CD8-positive, alpha-beta memory T cell (primary cell): Measurements from ENCODE around the gene PRKAG3. TPM values are rescaled to one million over a fixed set of nuclear protein-coding genes. Genes with fewer than 3 reads are reported as not detected.
A peak's percentile ranks its signal among the peaks of the same experiment; 100 is the strongest.

Experiments
- CTCF ChIA-PET: fragments of 350-600 bp; sonication (Branson Sonifier 250); formaldehyde crosslinking; loops from one replicate; lab custom pipeline; 2021; ENCODE audit warnings: antibody characterized with exemption; lab: Charles Lee
- POLR2A ChIA-PET: fragments of 350-600 bp; sonication (Branson Sonifier 250); formaldehyde crosslinking; loops from one replicate; lab custom pipeline; 2021; ENCODE audit warnings: antibody characterized with exemption; lab: Charles Lee
- DNase-seq, 5 donors: peaks; one replicate each; pipeline versions ENCODE4 v3.0.0 to v3.0.0-alpha.2; 2020 to 2022; ENCODE audit warnings: mixed read lengths in 1 of 5
- H3K27ac ChIP-seq: one replicate; pipeline ENCODE4 v1.7.0; 2013; ENCODE audit warnings: low read depth, mild to moderate bottlenecking, low read length, moderate library complexity
- H3K27me3 ChIP-seq: 2 replicates; pipeline ENCODE4 v1.7.0; 2013; ENCODE audit warnings: low read length, mild to moderate bottlenecking; ENCODE audit not compliant: insufficient read depth, poor library complexity, severe bottlenecking
- H3K36me3 ChIP-seq: 2 replicates; pipeline ENCODE4 v1.7.0; 2013; ENCODE audit warnings: mild to moderate bottlenecking, low read length, moderate library complexity; ENCODE audit not compliant: insufficient read depth
- H3K4me1 ChIP-seq: 2 replicates; pipeline ENCODE4 v1.7.0; 2013; ENCODE audit warnings: mild to moderate bottlenecking, low read length, moderate library complexity; ENCODE audit not compliant: insufficient read depth
- H3K4me3 ChIP-seq: 2 replicates; pipeline ENCODE4 v1.7.0; 2013; ENCODE audit warnings: mild to moderate bottlenecking, low read length
- H3K9me3 ChIP-seq: 2 replicates; pipeline ENCODE4 v1.7.0; 2013; ENCODE audit warnings: mild to moderate bottlenecking, low read length
- H3K27ac Mint-ChIP-seq, 8 donors: one replicate each; pipeline ENCODE4 v1.8.0; 2020 to 2021; ENCODE audit warnings: mixed read lengths in 8 of 8, mild to moderate bottlenecking in 6 of 8, inconsistent platforms in 3 of 8, moderate library complexity in 3 of 8
- H3K27me3 Mint-ChIP-seq, 2 donors: one replicate each; pipeline ENCODE4 v1.8.0; 2020 to 2021; ENCODE audit warnings: mixed read lengths in 2 of 2, mild to moderate bottlenecking in 1 of 2, moderate library complexity in 1 of 2
- H3K36me3 Mint-ChIP-seq, 3 donors: one replicate each; pipeline ENCODE4 v1.8.0; 2020 to 2021; ENCODE audit warnings: mixed read lengths in 3 of 3, inconsistent platforms in 1 of 3, mild to moderate bottlenecking in 1 of 3
- H3K4me1 Mint-ChIP-seq, 3 donors: one replicate each; pipeline ENCODE4 v1.8.0; 2020 to 2021; ENCODE audit warnings: mixed read lengths in 3 of 3, inconsistent platforms in 1 of 3, mild to moderate bottlenecking in 1 of 3
- H3K4me3 Mint-ChIP-seq, 7 donors: one replicate each; pipeline ENCODE4 v1.8.0; 2020 to 2021; ENCODE audit warnings: mixed read lengths in 7 of 7, mild to moderate bottlenecking in 6 of 7, moderate library complexity in 4 of 7, inconsistent platforms in 2 of 7
- H3K9me3 Mint-ChIP-seq, 5 donors: one replicate each; pipeline ENCODE4 v1.8.0; 2020 to 2022; ENCODE audit warnings: mixed read lengths in 5 of 5, mild to moderate bottlenecking in 3 of 5, moderate library complexity in 2 of 5, inconsistent platforms in 1 of 5
- polyA plus RNA-seq: library from polyadenylated mRNA; unstranded; fragments of 300-500 nt; fragmentation: Illumina TruSeq; gene quantifications from one replicate; pipeline ENCODE4 v1.2.3, GENCODE V29; 2021
- total RNA-seq, 2 experiments: library from RNA; stranded (reverse); gene quantifications; one replicate each; pipeline ENCODE4 v1.2.3, GENCODE V29; 2021

The PRKAG3 gene
- total and polyA plus RNA-seq, 3 experiments from 2014 or later = not detected

- peaks cover 9 to 18% (median 12%) of the 10 kb centered on the region in 3 donors for H3K4me1 Mint-ChIP-seq
- H3K9me3 Mint-ChIP-seq = peaks cover 7 to 11% (median 9%) of the 10 kb centered on the region in 5 donors
- DNase-seq = no peak
- POLR2A ChIA-PET = no interaction called here
- no peak overlapping the region for H3K4me3 Mint-ChIP-seq
- peaks cover 20 to 37% of the 10 kb centered on the region in 2 donors for H3K27me3 Mint-ChIP-seq
- Histone ChIP-seq H3K4me1 (peaks cover 12% of the 10 kb centered on the region), H3K27ac (no peak overlapping the region), H3K9me3 (peaks cover 8% of the 10 kb centered on the region), H3K36me3 (no peaks in the 10 kb centered on the region), H3K27me3 (no peaks in the 10 kb centered on the region), H3K4me3 (no peak overlapping the region)
- CTCF ChIA-PET = no interaction called here
- H3K36me3 Mint-ChIP-seq = peaks cover 0 to 4% (median 0%) of the 10 kb centered on the region in 3 donors
- no peak overlapping the region for H3K27ac Mint-ChIP-seq
Measured at GRCh38 chr2:218799990-218800389, 31.6 kb downstream of the PRKAG3 start.

DNA sequence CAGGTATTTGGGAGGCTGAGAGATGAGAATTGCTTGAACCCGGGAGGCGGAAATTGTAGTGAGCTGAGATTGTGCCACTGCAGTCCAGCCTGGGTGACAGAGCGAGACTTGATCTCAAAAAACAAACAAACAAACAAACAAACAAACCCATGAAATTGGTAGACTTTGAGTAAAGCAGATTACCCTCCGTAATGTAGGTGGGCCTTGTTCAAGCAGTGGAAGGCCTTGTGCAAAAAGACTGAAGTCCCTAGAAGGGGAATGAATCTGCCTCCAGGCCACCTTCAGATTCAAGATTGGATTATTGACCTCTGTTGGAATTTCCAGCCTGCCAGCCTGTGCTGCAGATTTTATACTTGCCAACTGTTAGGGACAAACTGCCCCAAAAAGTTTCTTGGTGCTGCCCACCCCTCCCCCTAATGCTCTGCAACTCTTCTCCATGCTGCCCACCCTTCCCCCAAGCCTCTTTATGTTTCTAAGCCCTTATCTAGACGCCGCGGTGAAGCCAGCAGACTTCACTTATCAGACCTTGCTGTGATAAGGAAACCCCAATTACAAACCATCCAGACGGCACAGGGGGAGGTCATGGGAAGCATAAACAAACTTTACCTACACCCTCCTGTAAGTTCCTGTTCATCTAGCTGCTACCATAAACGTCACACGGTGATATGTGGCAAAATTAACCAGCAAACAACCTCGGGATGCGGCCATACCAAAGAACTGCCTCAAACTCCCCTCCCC lies 32.7 kb downstream of the PRKAG3 start:
- Mint-ChIP-seq H3K4me1 (peaks cover 9 to 18% (median 12%) of the 10 kb centered on the region in 3 donors), H3K9me3 (peaks cover 0 to under 1% (median 0%) of the 10 kb centered on the region in 5 donors), H3K36me3 (no peaks in the 10 kb centered on the region), H3K4me3 (no peak overlapping the region), H3K27me3 (peaks cover 14 to 39% of the 10 kb centered on the region in 2 donors), H3K27ac (no peak overlapping the region)
- H3K36me3 ChIP-seq = no peaks in the 10 kb centered on the region
- no peak overlapping the region for H3K27ac ChIP-seq
- peaks cover 12% of the 10 kb centered on the region for H3K4me1 ChIP-seq
- ChIA-PET CTCF (no interaction called here), POLR2A (no interaction called here)
- no peaks in the 10 kb centered on the region for H3K9me3 ChIP-seq
- no peaks in the 10 kb centered on the region for H3K27me3 ChIP-seq
- no peak for DNase-seq
- no peak overlapping the region for H3K4me3 ChIP-seq

DNA sequence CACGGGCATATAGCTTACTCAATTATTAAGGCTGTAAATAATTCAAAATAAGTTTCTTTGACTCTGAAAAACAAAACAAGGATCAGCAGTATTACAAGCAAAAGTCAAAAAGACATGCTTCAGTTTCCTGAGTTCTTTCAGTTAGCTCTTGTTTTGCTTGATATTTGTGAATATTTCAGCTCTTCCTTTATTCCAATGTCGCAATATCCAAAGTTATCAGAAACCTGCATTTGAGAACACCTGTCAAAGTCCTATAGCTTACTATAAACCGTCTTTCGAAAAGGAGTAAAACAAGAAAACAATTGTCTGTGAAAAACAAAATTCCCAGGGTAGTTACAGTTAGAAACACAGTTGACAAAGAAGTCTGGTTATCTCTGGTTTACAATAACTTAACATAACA lies 34.9 kb downstream of the PRKAG3 start:
- H3K27me3 Mint-ChIP-seq = peaks cover 14 to 39% of the 10 kb centered on the region in 2 donors
- no peak overlapping the region for H3K27ac Mint-ChIP-seq
- Histone ChIP-seq H3K9me3 (no peaks in the 10 kb centered on the region), H3K27ac (no peak overlapping the region), H3K27me3 (peaks cover 4% of the 10 kb centered on the region), H3K36me3 (no peaks in the 10 kb centered on the region), H3K4me3 (no peak overlapping the region), H3K4me1 (no peaks in the 10 kb centered on the region)
- no peaks in the 10 kb centered on the region for H3K9me3 Mint-ChIP-seq
- peaks cover 0 to 2% (median 1%) of the 10 kb centered on the region in 3 donors for H3K4me1 Mint-ChIP-seq
- POLR2A ChIA-PET = no interaction called here
- H3K36me3 Mint-ChIP-seq = no peaks in the 10 kb centered on the region
- DNase-seq = no peak
- CTCF ChIA-PET = no interaction called here
- H3K4me3 Mint-ChIP-seq = no peak overlapping the region

DNA sequence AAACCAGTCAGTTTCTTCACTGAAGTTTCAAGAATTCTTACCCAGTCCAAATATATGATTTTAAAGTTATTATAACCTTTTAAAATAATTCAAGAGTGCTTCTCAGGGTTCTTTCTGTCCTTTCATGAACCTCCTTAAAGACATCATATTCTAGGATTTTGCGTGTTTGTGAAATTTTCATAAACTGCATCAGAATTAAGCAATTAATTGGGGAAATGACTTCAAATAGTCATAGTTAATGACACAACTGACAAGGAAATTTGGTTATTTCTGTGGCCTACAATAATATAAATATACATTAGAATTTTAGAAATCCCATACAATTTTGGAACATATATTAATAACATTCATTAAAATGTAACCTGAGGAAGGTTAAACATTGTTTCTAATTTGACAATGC lies 39.2 kb downstream of the PRKAG3 start:
- DNase-seq = no peak
- H3K4me3 Mint-ChIP-seq = no peak overlapping the region
- POLR2A ChIA-PET = no interaction called here
- H3K36me3 ChIP-seq = no peaks in the 10 kb centered on the region
- H3K9me3 Mint-ChIP-seq = no peaks in the 10 kb centered on the region
- H3K4me1 Mint-ChIP-seq = no peaks in the 10 kb centered on the region
- H3K36me3 Mint-ChIP-seq = peaks cover 0 to 5% (median 0%) of the 10 kb centered on the region in 3 donors
- no peak overlapping the region for H3K27ac Mint-ChIP-seq
- no peak overlapping the region for H3K27ac ChIP-seq
- peaks cover 17 to 40% of the 10 kb centered on the region in 2 donors for H3K27me3 Mint-ChIP-seq
- H3K4me1 ChIP-seq = no peaks in the 10 kb centered on the region
- CTCF ChIA-PET = no interaction called here
- peaks cover 4% of the 10 kb centered on the region for H3K27me3 ChIP-seq
- no peaks in the 10 kb centered on the region for H3K9me3 ChIP-seq
- no peak overlapping the region for H3K4me3 ChIP-seq

DNA sequence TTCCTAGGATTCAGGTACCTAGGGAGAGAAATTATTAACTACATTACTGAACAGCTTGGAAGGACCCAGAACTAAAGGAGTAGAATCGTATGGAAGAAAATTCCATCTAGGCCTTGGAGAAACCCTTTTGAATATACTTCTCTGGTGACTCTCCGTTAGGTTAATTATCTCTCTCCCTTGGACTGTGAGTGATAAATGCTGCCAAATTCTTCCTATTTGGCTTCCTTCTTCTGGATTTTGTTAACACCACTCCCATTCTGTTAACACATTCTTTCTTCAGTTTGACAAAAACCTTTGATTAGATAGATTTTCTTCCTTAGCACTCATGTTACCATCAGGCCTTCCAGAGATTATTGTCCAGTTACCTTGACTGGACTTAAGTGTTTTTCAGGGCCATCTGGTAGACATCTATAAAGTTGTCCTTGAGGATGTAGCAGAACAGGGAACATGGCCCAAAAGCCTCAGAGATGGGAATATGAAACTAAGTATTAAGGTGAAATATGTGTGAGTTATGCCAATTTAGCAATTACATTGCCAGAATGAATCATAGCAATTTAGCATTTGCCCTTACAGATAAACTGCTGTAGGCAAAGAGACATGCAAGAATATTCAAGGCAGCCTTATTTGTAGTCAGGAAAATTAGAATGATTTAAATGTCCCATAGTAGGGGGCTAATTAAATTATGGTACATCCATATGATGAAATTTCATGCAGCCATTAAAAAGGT lies 42.9 kb downstream of the PRKAG3 start:
- no peaks in the 10 kb centered on the region for H3K36me3 ChIP-seq
- no peak overlapping the region for H3K27ac ChIP-seq
- H3K4me3 Mint-ChIP-seq = no peak overlapping the region
- no peak for DNase-seq
- H3K4me3 ChIP-seq = no peak overlapping the region
- H3K27ac Mint-ChIP-seq = no peak overlapping the region
- H3K9me3 Mint-ChIP-seq = no peaks in the 10 kb centered on the region
- CTCF ChIA-PET = no interaction called here
- POLR2A ChIA-PET = no interaction called here
- H3K27me3 ChIP-seq = peaks cover 4% of the 10 kb centered on the region
- no peaks in the 10 kb centered on the region for H3K9me3 ChIP-seq
- peaks cover 0 to 5% (median 0%) of the 10 kb centered on the region in 3 donors for H3K36me3 Mint-ChIP-seq
- H3K4me1 Mint-ChIP-seq = no peaks in the 10 kb centered on the region
- no peaks in the 10 kb centered on the region for H3K4me1 ChIP-seq
- peaks cover 16 to 33% of the 10 kb centered on the region in 2 donors for H3K27me3 Mint-ChIP-seq

DNA sequence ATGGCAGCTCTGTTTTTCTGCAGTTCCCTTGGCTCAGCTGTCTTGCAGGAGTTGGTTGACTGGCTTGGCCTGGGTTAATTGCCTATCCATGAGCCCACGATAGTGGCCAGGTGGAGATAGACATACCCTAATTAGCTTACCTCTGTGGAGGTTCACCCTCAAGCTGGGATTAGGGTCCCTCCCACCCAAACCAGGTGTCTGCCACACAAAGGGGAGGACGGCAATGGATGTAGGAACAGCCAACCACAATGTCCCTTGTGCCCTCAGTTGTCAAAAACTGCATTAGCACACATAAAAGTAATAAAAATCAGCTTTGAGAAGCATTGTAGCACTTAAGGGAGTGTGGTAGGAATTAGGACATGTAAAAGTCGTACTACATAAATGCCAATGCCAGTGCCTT lies 45.5 kb downstream of the PRKAG3 start:
- Histone ChIP-seq H3K36me3 (no peaks in the 10 kb centered on the region), H3K4me3 (no peak overlapping the region), H3K27ac (no peak overlapping the region), H3K4me1 (no peaks in the 10 kb centered on the region), H3K9me3 (no peaks in the 10 kb centered on the region), H3K27me3 (peaks cover 5% of the 10 kb centered on the region)
- peaks cover 0 to 4% (median 1%) of the 10 kb centered on the region in 3 donors for H3K4me1 Mint-ChIP-seq
- POLR2A ChIA-PET = no interaction called here
- no peaks in the 10 kb centered on the region for H3K9me3 Mint-ChIP-seq
- DNase-seq = no peak
- H3K4me3 Mint-ChIP-seq = no peak overlapping the region
- no peak overlapping the region for H3K27ac Mint-ChIP-seq
- peaks cover 24 to 42% of the 10 kb centered on the region in 2 donors for H3K27me3 Mint-ChIP-seq
- CTCF ChIA-PET = no interaction called here
- peaks cover 0 to 5% (median 0%) of the 10 kb centered on the region in 3 donors for H3K36me3 Mint-ChIP-seq

GRCh38 chr2:218785103-218785502 lies 46.5 kb downstream of the PRKAG3 start:
- Histone ChIP-seq H3K4me3 (no peak overlapping the region), H3K9me3 (no peaks in the 10 kb centered on the region), H3K36me3 (no peaks in the 10 kb centered on the region), H3K27me3 (peaks cover 9% of the 10 kb centered on the region), H3K4me1 (no peaks in the 10 kb centered on the region), H3K27ac (no peak overlapping the region)
- no peak for DNase-seq
- POLR2A ChIA-PET = no interaction called here
- Mint-ChIP-seq H3K9me3 (no peaks in the 10 kb centered on the region), H3K27ac (no peak overlapping the region), H3K4me1 (peaks cover 0 to 6% (median 1%) of the 10 kb centered on the region in 3 donors), H3K36me3 (peaks cover 0 to 6% (median 1%) of the 10 kb centered on the region in 3 donors), H3K27me3 (peaks cover 32 to 48% of the 10 kb centered on the region in 2 donors), H3K4me3 (no peak overlapping the region)
- CTCF ChIA-PET = no interaction called here

- Mint-ChIP-seq H3K27ac (peak overlapping the region in 1 of 8 donors; percentile 2), H3K4me3 (no peak overlapping the region), H3K36me3 (peaks cover 0 to 16% (median 6%) of the 10 kb centered on the region in 3 donors), H3K9me3 (peaks cover 0 to 4% (median 0%) of the 10 kb centered on the region in 5 donors), H3K4me1 (peaks cover 0 to 6% (median 1%) of the 10 kb centered on the region in 3 donors), H3K27me3 (peaks cover 36 to 57% of the 10 kb centered on the region in 2 donors)
- Histone ChIP-seq H3K36me3 (no peaks in the 10 kb centered on the region), H3K9me3 (no peaks in the 10 kb centered on the region), H3K4me3 (no peak overlapping the region), H3K4me1 (no peaks in the 10 kb centered on the region), H3K27ac (no peak overlapping the region), H3K27me3 (peaks cover 9% of the 10 kb centered on the region)
- ChIA-PET POLR2A (no interaction called here), CTCF (no interaction called here)
- DNase-seq = no peak
Measured at GRCh38 chr2:218783688-218784087, 47.9 kb downstream of the PRKAG3 start.
